Measurements from ENCODE around the gene ACAD10.
"Not testable (repeated sequence)": the region's sequence is repeated elsewhere in the genome, so short reads cannot be mapped to it uniquely, and the experiment has no call there.

ACAD10 gene

GRCh38 chr12:111733340-111733915 lies 47.6 kb downstream of the ACAD10 start:
- no peak for TF ChIP-seq CTCF (IDR thresholded peaks at IDR 0.05; ENCODE audit: insufficient read depth, missing control alignments)
- DNase-seq (ENCODE audit: insufficient read length, low spot score), result no peak
- FAIRE-seq, result no peak

GRCh38 chr12:111739524-111739923 lies 53.7 kb downstream of the ACAD10 start:
- not testable (repeated sequence) for FAIRE-seq; DNase-seq (ENCODE audit: insufficient read length, low spot score)

- TF ChIP-seq CTCF (IDR thresholded peaks at IDR 0.05; ENCODE audit: insufficient read depth, missing control alignments), result no peak
- no peak for DNase-seq (ENCODE audit: insufficient read length, low spot score)
- no peak for FAIRE-seq
These were observed 55.5 kb downstream of the ACAD10 start for GRCh38 chr12:111741235-111741812.

GRCh38 chr12:111745211-111745610 lies 59.4 kb downstream of the ACAD10 start:
- no peak for TF ChIP-seq CTCF (IDR thresholded peaks at IDR 0.05; ENCODE audit: insufficient read depth, missing control alignments)
- DNase-seq (ENCODE audit: insufficient read length, low spot score), result no peak
- no peak for FAIRE-seq

- no peak for TF ChIP-seq CTCF (IDR thresholded peaks at IDR 0.05; ENCODE audit: insufficient read depth, missing control alignments)
- FAIRE-seq, result no peak
- no peak for DNase-seq (ENCODE audit: insufficient read length, low spot score)
These were observed 61.5 kb downstream of the ACAD10 start for GRCh38 chr12:111747333-111747732.

GRCh38 chr12:111748151-111748672 lies 62.4 kb downstream of the ACAD10 start:
- DNase-seq (ENCODE audit: insufficient read length, low spot score) (no peak), FAIRE-seq (no peak)
- TF ChIP-seq CTCF (IDR thresholded peaks at IDR 0.05; ENCODE audit: insufficient read depth, missing control alignments), result no peak

- FAIRE-seq (no peak), DNase-seq (ENCODE audit: insufficient read length, low spot score) (no peak)
- TF ChIP-seq CTCF (IDR thresholded peaks at IDR 0.05; ENCODE audit: insufficient read depth, missing control alignments), result no peak
These were observed 63.0 kb downstream of the ACAD10 start for GRCh38 chr12:111748867-111749266.
